ENCODE results near the gene KCNH3. TPM values are rescaled to one million over a fixed set of nuclear protein-coding genes. Genes with fewer than 3 reads are reported as not detected.

KCNH3 gene
- total and polyA plus RNA-seq, 10 of the 15 experiments (the other 5 are each of a cell fraction or from before 2014, with no cell fraction given): 0.03 to 0.45 (median 0.08) TPM; not detected in 5

DNA sequence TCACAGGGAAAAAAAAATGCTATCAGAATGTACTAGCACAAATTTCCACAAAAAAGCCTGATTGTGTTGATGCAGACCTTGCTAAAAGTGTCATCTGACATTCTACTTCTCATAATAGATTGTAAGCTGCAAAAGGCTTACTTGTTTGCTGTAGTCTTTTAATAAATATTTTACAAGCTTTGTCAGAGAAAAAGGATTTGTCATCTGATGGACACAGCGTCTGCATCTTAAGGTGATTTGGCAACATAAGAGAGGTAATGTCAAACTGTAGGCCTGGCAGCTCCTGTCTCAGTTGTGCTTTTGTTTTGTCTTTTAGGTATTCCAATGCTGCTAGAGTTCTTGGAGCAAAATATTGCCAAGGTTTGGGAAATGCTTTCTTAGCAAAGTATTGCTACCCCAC lies 26.3 kb upstream of the KCNH3 start (continued):
- TF ChIP-seq, protein P1, sequence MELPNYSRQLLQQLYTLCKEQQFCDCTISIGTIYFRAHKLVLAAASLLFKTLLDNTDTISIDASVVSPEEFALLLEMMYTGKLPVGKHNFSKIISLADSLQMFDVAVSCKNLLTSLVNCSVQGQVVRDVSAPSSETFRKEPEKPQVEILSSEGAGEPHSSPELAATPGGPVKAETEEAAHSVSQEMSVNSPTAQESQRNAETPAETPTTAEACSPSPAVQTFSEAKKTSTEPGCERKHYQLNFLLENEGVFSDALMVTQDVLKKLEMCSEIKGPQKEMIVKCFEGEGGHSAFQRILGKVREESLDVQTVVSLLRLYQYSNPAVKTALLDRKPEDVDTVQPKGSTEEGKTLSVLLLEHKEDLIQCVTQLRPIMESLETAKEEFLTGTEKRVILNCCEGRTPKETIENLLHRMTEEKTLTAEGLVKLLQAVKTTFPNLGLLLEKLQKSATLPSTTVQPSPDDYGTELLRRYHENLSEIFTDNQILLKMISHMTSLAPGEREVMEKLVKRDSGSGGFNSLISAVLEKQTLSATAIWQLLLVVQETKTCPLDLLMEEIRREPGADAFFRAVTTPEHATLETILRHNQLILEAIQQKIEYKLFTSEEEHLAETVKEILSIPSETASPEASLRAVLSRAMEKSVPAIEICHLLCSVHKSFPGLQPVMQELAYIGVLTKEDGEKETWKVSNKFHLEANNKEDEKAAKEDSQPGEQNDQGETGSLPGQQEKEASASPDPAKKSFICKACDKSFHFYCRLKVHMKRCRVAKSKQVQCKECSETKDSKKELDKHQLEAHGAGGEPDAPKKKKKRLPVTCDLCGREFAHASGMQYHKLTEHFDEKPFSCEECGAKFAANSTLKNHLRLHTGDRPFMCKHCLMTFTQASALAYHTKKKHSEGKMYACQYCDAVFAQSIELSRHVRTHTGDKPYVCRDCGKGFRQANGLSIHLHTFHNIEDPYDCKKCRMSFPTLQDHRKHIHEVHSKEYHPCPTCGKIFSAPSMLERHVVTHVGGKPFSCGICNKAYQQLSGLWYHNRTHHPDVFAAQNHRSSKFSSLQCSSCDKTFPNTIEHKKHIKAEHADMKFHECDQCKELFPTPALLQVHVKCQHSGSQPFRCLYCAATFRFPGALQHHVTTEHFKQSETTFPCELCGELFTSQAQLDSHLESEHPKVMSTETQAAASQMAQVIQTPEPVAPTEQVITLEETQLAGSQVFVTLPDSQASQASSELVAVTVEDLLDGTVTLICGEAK (IDR thresholded peaks at IDR 0.05; ENCODE audit: borderline replicate concordance): no peak
- TF ChIP-seq SMC3 (IDR thresholded peaks at IDR 0.05; ENCODE audit: borderline replicate concordance, low read length) (no peak), CEBPB (IDR thresholded peaks at IDR 0.05; ENCODE audit: borderline replicate concordance in 1 of 2, low read depth in 2 of 2, low read length in 2 of 2) (no peak), ZBED1 (IDR thresholded peaks at IDR 0.05; ENCODE audit: borderline replicate concordance) (no peak), JUND (IDR thresholded peaks at IDR 0.05; ENCODE audit: low read depth, low read length) (no peak), CREM (IDR thresholded peaks at IDR 0.05; ENCODE audit: low read depth) (no peak)
- TF ChIP-seq, protein P2, sequence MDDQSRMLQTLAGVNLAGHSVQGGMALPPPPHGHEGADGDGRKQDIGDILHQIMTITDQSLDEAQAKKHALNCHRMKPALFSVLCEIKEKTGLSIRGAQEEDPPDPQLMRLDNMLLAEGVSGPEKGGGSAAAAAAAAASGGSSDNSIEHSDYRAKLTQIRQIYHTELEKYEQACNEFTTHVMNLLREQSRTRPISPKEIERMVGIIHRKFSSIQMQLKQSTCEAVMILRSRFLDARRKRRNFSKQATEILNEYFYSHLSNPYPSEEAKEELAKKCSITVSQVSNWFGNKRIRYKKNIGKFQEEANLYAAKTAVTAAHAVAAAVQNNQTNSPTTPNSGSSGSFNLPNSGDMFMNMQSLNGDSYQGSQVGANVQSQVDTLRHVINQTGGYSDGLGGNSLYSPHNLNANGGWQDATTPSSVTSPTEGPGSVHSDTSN (IDR thresholded peaks at IDR 0.05; ENCODE audit: insufficient replicate concordance, low read depth, low read length): no peak
